22Rv1 (cell line): Measurements from ENCODE around the gene RMND5B.

Experiments used
- H3K27ac ChIP-seq: fragments of 450-650 bp; 2 replicates; pipeline ENCODE4 v1.5.1; 2017
- ZFX ChIP-seq: fragments of 450-650 bp; IDR thresholded peaks from 2 replicates; pipeline ENCODE4 v1.6.1; 2017; ENCODE audit warnings: antibody characterized with exemption, borderline replicate concordance
- TF ChIP-seq, protein P1 (sequence below): fragments of 450-650 bp; IDR thresholded peaks from 2 replicates; pipeline ENCODE4 v1.5.1; 2017; ENCODE audit warnings: mild to moderate bottlenecking

RMND5B gene

GRCh38 chr5:178150977-178151734 is 20.3 kb downstream of the RMND5B start:
- no peak for TF ChIP-seq ZFX
- H3K27ac ChIP-seq, result 0 out of 2 replicates have a peak overlapping the region, but pooled peaks have one; percentile 15

DNA sequence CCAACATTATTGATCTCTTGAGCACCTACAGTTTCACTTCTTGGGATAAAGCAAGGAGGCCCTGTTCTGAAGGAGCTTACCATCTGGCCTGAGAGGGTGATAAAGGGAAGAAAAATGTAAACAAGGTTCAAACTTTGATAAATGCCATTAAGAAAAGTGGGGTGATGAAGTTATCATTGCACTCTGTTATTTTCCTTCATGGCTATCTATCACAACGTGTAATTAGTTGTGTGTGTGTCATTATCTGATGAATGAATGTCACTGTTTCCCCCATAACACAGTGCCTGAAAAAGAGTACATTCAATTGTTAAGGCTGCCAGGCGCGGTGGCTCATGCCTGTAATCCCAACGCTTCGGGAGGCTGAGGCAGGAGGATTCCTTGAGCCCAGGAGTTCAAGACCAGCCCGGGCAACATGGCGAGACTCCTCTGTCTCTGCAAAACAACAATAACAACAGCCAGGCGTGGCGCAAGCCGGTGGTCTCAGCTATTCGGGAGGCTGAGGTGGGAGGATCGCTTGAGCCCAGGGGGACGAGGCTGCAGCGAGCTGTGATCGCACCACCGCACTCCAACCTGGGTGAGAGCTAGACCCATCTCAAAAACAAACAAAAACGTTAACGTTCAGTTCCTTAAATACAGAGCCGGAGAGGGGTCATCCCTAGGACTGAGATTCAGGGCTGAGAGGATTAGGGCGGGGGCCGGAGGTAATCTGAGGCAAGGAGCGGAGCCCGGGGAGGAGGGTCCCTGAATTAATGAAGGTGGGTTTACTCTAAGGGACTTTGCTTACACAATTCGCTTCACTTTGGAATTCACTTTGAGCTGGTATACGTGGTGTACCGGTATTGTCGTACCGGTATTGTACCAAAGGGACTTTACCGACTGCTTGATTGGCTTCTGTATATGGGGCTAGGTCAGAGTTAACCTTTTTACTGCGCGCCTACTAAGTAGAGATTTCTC is 22.0 kb downstream of the RMND5B start:
- no peak for TF ChIP-seq ZFX
- TF ChIP-seq, protein P1, sequence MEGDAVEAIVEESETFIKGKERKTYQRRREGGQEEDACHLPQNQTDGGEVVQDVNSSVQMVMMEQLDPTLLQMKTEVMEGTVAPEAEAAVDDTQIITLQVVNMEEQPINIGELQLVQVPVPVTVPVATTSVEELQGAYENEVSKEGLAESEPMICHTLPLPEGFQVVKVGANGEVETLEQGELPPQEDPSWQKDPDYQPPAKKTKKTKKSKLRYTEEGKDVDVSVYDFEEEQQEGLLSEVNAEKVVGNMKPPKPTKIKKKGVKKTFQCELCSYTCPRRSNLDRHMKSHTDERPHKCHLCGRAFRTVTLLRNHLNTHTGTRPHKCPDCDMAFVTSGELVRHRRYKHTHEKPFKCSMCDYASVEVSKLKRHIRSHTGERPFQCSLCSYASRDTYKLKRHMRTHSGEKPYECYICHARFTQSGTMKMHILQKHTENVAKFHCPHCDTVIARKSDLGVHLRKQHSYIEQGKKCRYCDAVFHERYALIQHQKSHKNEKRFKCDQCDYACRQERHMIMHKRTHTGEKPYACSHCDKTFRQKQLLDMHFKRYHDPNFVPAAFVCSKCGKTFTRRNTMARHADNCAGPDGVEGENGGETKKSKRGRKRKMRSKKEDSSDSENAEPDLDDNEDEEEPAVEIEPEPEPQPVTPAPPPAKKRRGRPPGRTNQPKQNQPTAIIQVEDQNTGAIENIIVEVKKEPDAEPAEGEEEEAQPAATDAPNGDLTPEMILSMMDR, result no peak
- H3K27ac ChIP-seq, result peak overlapping the region; percentile 69

DNA sequence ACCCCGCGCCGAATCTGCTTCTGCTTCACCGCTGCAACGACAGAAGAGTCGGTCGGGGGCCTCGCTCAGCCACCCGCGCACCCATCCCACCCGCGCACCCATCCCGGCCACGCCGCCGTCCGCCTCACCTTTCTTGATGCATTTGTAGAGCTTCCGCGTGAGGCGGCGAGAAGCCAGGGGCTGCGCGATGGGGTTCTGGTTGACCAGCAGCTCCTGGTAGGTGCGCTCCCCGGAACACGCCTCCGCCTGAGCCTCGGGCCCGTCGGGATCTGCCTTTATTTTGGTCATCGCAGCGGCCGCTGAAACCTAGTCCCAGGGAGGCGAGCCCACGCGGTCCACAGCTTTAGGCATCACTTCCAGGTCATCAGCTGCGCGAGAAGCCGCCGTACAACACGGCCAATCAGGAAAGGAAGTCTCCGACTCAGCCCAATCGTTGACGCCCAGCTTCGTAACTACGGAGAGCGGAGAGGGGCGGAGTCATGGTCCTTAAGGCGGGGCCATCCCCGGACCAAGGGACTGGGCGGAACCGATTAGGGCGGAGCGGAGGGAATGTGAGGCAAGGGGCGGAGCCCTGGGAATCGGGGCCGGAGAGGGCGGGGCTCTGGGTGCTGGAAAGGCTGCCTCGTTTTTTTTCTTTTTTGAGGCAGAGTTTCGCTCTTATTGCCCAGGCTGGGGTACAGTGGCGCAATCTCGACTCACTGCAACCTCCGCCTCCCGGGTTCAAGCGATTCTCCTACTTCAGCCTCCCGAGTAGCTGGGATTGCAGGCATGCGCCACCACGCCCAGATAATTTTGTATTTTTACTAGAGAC is 22.9 kb downstream of the RMND5B start, which contains the start of gene NHP2:
TSS of gene NHP2 (minus strand) at position 356 of the 811 bp plus-strand sequence. CDS start at position 288, 68 bp downstream.
- no peak for TF ChIP-seq ZFX
- TF ChIP-seq, protein P1, result no peak
- peak within 1 kb of the TSS; percentile 69 for H3K27ac ChIP-seq

DNA sequence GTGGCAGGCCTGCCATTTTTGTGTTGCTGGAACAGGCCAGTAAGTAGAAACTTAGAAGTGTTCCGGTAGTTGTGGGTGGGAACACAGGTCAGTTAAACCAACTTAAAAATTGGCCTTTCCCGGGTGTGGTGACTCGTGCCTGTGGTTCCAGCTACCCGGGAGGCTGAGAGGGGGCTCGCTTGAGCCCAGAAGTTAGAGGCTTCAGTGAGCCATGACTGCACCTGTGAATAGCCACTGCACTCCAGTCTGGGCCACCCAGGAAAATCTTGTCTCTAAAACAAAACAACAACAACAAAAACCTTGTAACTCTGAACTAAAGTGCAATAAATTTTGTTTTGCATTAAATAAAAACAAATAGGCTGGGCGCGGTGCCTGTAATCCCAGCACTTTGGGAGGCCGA is 24.3 kb downstream of the RMND5B start:
- TF ChIP-seq, protein P1, result no peak
- TF ChIP-seq ZFX, result no peak
- no peak overlapping the region for H3K27ac ChIP-seq

DNA sequence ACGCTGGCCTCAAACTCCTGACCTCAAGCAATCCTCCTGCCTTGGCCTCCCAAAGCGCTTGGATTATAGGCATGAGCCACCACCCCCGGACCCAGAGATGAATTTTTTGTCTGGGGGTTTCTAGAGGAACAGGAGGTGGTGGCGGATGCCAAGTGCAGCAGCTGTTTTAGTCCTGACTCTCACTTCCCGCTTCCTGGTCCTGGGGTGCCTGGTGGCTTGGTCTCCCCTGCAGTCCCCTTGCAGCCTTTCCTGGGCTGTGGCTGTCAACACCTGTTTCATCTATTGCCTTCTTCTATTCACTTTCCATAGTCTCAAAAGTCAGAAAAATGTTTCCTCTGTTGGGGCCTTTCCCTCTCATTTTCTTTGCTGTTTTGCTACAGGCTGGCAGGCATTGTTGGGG is 29.4 kb downstream of the RMND5B start:
- no peak overlapping the region for H3K27ac ChIP-seq
- TF ChIP-seq, protein P1, result no peak
- TF ChIP-seq ZFX, result no peak

GRCh38 chr5:178162481-178162880 is 31.7 kb downstream of the RMND5B start:
- H3K27ac ChIP-seq, result no peak overlapping the region
- TF ChIP-seq, protein P1, result no peak
- no peak for TF ChIP-seq ZFX
